SK-N-MC (cell line): ENCODE data around the gene RREB1.

ENCODE experiments used
- EZH2 ChIP-seq: fragments of 200-600 bp; sonication (generic); IDR thresholded peaks from one replicate; pipeline ENCODE4 v1.6.1; 2017; ENCODE audit warnings: antibody characterized with exemption
- POLR2AphosphoS5 ChIP-seq: IDR thresholded peaks from 2 replicates; pipeline ENCODE4 v1.6.1; 2012; ENCODE audit warnings: mild to moderate bottlenecking, low read depth, low read length, borderline replicate concordance

- no peak for TF ChIP-seq POLR2AphosphoS5
- TF ChIP-seq EZH2, result no peak
These were observed 85.4 kb downstream of the RREB1 start for GRCh38 chr6:7193122-7193521.
